Keratinocyte (primary cell): ENCODE results near the gene ZFYVE28.

Experiments used
- EZH2 ChIP-seq: IDR thresholded peaks from one replicate; pipeline ENCODE4 v1.6.1; 2012; ENCODE audit warnings: inconsistent platforms, mild to moderate bottlenecking, low read length, moderate library complexity
- TF ChIP-seq, protein P1 (sequence below), 3 experiments: IDR thresholded peaks in 1 of 3; conservative IDR thresholded peaks in 1 of 3; optimal IDR thresholded peaks in 1 of 3; 2 replicates in 2 of 3; 3 replicates in 1 of 3; pipeline versions ENCODE3 to v1.5.1; 2011; ENCODE audit warnings: low read length in 3 of 3, mild to moderate bottlenecking in 3 of 3, moderate library complexity in 2 of 3, control low read depth in 1 of 3, inconsistent platforms in 1 of 3; ENCODE audit not compliant: insufficient read depth in 2 of 3; ENCODE audit errors: extremely low read depth in 1 of 3

- TF ChIP-seq, protein P1, sequence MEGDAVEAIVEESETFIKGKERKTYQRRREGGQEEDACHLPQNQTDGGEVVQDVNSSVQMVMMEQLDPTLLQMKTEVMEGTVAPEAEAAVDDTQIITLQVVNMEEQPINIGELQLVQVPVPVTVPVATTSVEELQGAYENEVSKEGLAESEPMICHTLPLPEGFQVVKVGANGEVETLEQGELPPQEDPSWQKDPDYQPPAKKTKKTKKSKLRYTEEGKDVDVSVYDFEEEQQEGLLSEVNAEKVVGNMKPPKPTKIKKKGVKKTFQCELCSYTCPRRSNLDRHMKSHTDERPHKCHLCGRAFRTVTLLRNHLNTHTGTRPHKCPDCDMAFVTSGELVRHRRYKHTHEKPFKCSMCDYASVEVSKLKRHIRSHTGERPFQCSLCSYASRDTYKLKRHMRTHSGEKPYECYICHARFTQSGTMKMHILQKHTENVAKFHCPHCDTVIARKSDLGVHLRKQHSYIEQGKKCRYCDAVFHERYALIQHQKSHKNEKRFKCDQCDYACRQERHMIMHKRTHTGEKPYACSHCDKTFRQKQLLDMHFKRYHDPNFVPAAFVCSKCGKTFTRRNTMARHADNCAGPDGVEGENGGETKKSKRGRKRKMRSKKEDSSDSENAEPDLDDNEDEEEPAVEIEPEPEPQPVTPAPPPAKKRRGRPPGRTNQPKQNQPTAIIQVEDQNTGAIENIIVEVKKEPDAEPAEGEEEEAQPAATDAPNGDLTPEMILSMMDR (optimal IDR thresholded peaks at IDR 0.05 in 1 of 3, IDR thresholded peaks at IDR 0.05 in 1 of 3, conservative IDR thresholded peaks at IDR 0.05 in 1 of 3; ENCODE audit: extremely low read depth in 1 of 3, insufficient read depth in 2 of 3, low read length in 3 of 3) = no peak
- no peak for TF ChIP-seq EZH2
These were observed 162.8 kb downstream of the ZFYVE28 start for GRCh38 chr4:2255501-2256155.
